Activated CD4-positive, alpha-beta T cell treated with anti-CD3 and anti-CD28 coated beads for 24 hours (primary cell): ENCODE data around the gene DCLK3.
A peak's percentile ranks its signal among the peaks of the same experiment; 100 is the strongest.

Experiments
- DNase-seq, 2 donors: peaks; one replicate each; pipeline ENCODE4 v3.0.0-alpha.2; 2020; ENCODE audit warnings: low read depth in 2 of 2

Gene DCLK3

DNA sequence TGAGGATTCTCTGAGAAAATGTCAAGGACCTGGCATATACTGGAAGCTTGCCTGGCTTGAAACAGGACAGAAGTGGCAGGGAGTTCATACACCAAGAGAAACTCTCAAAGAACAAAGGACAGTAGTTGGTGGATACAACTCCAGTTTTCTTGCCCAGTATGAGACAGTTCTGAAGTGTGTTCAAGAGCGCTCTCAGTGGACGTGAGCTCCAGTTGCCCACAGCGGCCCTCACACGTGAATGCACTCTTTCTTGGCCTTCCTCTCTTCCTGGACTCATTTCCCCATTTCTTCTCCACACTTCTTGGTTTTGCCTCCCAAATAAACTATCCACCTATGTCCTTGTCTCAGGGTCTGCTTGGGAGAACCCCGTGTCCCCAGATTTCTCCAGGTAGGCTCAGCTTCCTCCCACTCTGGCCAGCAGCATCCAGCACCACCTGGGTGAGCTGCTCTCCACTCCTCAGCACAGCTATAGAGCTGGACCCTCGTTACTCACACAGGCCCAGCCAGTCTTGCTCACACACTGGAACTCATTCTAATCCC, 54.5 kb downstream of the DCLK3 start:
- DNase-seq = no peak

DNA sequence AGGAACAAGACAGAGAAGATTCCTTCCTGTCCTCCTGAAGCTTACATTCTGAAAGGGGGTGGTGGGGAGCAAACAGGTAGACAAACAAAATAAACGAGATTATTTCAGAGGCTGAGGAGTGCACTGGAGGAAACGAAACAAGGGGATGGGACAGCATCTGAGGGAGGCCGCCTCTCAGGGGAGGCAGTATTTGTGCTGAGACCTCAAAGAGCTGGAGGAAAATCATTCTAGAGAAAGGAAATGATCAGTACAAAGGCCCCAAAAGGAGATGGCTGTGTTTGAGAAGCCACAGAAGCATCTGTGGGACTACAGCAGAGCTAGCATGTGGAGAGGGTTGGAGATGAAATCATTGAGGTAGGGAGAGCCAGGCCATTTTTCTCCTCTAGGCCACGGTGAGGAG, 55.1 kb downstream of the DCLK3 start:
- DNase-seq = no peak

DNA sequence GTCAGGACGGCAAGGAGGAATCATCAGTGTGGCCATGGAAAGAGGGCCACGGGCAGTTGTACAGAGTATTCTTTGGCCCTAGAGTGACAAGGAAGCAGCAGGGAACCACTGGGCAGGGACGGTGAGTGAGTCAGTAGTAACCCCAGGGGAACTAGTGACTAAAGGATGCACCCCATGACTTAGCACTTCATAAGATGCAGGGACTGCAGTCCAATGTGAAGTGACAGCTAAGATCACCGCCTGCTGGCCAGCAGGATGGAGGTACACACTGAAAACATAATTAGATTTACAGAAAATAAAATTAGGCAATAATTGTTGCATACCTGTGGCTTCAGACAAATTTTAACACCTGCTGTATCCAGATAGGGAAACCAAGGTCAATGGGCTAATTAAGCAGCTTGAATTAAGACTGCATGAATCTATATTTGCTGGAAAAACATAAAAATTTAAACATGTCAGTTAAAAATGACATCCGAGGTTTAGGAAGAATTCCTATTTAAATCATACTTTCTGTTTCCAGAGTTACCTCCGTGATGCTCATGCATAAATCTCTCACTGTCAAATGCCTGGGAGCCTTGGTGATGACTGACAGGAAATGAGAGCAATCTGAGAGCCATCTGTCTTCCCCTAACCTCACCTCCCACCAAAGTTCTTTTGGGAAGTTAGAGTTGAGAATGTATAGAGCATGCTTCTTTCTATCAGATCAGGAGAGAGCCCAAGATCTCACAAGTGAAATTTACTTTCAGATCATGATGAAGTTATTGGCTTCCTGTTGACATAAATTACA, 56.5 kb downstream of the DCLK3 start:
- DNase-seq = no peak

DNA sequence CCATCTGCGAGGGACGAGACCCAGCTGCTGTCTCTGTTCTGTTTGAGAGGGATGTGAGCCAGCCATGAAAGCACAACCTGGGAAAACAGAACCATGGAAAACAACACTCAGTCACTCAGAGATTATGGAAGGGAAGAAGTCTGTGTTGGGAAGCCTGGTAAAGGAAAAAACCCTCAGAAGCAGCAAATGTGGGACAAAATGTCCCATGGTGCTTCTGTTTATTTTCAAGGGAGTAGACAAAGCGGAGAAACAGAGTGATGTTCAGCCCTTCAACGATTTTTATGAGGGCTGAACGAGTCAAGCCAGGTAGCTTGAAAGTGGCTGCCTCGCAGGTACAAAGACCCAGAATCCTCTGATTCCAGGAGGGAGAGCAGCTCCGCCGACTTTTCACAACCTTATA, 59.3 kb downstream of the DCLK3 start:
- DNase-seq = no peak

DNA sequence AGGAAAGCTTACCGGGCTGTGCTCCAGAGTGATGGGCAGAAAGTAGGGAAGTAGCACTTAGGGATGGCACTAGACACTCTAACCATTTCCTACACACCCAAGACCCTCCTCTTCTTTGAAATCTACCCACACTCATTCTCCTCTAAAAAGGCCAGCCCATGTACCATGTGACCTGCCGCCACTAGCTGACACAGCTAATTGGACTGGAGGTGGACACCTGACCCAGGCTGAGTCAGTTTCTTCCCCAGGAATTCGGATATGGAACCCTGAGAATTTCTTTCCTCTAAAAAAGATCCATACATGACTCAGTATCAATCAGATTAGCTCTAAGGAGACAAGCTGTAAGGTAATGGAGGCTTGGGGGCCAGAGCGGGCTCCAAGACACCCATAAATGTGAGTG, 60.1 kb downstream of the DCLK3 start:
- DNase-seq = no peak

DNA sequence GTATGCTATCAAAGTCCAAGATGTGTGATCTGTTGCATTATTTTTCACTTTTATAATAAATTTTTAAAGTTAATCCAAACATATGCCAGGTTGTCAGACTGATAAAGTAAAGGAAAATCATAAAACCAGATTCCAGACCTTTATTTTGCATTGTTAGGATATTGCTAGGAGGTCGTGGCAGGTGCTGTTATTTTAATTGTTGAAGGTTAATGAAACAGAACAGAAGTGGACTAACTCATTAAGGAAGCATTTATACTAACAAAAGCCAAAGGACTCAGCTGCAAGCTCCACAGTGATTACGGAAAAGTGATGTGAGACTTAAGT, 63.1 kb downstream of the DCLK3 start:
- DNase-seq = no peak

DNA sequence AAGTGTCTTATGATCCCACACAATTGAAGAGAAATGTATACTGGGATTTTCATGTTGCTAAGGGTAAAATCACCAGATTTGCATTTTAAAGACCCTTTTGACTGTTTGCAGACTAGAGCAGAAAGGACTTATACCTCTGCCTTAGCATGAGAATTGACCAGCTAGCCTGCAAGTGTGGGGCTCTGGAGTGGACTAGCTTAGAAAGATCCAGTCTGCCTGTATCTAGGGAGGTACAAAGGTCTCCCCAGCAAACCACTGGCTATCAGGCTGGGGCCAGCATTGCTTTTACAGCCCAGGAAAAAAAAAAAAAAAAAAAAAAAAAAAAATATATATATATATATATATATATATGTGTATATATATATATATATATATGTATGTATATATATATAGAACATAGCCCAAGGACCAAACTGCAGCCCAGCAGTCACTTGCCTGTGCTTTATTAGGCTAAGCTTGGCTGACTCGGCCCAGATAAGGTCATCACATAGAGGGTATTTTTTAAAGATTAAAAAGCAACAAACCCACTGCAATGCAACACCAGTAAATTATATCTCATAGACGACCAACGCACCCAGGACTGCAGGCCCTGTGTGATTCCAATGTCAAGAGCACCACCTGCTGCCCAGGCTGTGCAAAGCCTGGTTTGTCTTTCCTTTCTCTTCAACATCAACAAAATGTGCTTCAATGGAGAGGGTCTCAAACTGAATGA, 63.7 kb downstream of the DCLK3 start:
- peak in 1 of 2 donors; percentile 19 for DNase-seq

DNA sequence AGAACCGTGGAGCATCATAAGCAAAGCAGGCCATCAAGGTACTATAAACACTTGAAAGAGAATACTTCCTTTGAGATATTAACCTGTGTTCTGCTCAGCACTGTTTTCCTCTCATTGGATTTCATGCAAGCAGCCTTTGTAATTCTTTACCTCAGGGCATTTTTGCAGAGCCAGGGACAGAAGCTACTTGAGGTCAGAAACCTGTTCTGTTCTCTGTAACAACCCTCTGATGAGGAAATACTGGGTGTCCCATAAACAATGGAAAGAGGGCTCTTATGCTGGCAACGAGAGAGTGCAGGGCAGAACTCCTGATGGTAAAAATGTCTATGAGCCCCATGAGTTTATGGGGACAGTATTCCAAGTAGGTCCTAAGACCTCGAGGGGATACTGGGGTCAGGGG, 66.0 kb downstream of the DCLK3 start:
- DNase-seq = no peak

DNA sequence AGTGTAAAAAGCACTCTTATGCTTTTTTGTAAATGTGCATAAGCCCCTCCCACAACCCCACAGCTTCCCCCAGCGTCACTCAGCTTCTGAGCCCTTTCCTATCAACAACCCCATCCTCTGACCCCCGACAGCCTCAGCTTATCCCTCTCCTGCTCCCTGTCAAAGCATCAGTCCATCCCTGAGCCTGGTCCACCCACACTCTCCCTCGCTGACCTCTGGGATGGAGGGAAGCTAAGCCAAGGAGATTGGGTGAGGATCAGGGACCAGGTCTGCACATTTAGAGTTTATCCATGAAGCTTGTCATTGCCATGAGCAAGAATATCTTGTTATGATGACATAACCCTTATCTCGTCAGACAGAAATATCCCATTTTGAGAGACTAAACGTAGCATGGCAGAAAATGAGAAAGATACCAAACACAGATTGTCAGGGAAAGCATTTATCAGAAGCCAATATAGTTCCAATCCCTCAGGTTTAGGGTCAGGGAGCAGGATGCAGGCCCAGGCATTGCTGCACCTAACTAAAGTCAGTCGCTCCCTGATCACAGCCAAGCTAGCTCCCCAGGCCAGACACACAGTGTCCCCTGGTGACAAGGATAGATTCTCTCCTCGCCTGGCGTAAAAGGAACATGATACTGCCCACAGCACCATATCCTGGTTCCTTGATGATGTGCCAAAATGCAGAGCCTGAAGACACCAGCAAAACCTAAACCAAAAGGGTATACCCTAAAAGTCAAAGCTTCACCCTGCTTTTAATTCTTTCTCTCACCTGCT, 66.9 kb downstream of the DCLK3 start:
- no peak for DNase-seq

DNA sequence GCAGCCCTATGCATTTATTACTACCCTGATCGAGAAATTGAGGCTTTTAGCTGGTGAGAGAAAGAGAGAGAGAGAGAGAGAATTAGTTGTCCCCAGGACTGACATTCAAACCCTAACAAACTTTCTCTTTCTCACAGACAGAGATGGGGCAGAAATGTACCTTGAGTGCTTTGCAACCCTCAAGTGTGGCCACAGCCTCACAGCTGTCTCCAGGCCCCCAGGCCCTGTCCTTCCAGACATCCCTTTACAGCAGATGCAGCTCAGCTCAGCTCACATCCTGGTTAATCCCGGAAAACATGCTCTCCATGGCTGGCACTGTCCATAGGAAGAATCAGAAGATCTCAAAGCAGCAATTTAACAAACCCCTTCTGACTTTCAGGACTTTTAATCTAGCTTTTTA, 67.6 kb downstream of the DCLK3 start:
- DNase-seq = no peak

DNA sequence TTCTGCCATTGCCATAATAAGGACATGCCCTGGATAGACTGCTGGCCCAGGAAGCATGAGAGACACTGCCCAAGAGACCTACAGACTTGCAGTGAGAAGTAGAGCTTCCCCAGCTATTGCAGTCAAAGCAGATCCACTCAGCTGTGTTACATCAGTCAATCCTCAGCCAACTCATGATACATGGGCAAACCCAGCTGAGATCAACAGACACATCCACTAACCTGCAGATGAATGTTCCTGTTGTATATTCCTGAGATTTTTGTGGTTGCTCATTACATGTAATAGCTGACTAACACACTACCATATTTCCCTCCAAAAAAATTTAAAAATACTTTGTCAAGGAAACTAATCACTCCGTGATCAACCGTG, 68.6 kb downstream of the DCLK3 start:
- DNase-seq = no peak

DNA sequence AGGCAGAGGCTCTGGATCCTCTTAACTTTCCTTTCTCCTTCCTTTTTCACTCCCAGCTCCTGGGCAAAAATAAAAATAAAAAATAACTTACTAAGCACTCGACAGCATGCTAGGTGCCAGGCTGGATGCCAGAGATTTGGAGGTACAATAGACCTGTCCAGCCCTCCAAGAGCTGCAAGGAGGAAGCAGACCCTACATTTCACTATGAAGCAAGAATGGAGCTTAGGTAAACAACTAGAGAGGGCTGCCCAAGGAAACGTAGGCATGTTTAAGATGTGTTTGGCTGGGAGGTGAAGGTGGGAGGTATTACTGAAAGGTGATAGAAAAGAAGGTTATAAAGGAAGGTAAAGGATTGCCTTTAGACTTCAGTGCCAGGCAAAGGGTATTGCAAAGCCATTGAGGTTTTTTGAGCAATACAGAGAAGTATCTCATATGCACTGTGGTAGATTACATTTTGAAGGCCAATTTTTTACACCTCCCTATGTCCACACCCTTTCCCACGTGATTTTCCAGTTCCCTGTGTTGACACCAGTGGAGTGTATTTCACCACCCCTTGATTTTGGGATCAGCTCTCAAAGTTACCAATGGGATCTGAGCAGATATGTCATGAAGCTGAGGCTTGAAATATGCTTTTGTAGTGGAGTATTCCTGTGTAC, 69.1 kb downstream of the DCLK3 start:
- no peak for DNase-seq

DNA sequence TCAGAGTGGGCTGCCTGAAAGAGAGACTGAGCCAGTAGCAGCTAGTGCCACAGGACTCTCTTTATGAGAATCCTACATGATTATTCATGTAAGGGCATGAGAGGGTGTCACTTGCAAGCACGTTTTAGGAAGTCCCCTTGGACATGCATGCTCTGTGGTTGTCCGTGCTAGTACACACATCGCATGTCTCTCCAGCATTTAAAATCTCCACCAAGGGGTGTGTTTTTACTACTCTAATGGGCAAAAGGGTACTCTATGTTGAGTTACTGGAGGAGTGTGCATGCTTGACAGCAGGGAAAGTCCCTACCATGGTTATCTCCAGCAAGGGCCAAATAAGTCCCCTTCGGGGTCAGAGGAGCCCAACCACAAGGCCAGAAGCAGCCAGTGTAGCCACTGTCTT, 70.7 kb downstream of the DCLK3 start:
- no peak for DNase-seq

DNA sequence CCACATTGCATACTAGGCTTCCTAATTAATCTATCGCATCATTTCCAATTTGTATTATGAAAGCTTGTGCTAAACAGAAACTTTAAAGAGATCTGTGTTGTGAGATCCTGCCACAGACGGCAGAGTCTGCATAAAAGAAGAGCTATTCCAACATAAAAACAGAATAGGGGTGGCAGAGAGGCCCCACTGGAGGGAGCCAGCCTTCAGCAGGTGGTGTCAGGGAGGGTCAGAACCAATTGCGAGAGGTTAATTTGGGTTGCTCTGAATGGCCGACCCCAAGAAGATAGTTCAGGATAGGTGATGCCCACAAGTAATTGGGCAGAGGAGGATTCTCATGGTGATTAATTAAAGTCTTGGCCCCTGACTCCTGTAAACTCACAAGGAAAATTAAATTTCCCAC, 74.8 kb downstream of the DCLK3 start:
- no peak for DNase-seq

DNA sequence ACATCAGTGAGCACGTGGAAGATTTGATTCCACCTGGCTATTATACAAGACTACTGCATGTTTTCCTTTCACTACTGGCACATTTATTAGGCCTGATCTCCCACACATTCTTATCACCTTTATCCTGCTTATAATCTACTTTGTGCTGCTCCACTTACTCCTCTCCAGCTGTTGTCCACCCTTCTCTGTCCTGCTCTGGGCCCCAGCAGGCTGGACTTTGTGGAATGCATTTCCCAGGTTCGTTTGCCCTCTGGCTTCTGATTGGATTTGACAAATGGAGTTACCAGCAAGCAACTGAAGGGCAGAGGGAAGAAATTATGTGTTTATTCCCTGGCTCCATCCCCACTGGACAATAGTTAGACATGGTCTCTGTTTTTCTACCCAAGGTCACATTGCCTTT, 75.5 kb downstream of the DCLK3 start:
- no peak for DNase-seq

DNA sequence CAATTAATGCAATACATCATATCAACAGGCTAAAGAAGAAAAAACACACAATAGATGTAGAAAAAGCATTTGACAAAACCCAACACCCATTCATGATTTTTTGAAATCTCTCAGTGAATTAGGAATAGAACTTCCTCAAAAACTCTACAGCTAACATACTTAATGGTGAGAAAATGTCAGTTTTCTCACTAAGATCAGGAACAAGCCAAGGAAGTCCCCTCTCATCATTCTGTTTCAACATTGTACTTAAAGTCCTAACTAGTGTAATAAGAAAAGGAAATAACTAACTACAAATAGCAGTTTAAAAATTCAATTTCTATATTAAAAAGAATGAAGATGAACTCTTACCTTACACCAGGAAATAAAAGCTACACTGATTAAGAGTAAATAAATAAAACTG, 77.8 kb downstream of the DCLK3 start:
- no peak for DNase-seq

DNA sequence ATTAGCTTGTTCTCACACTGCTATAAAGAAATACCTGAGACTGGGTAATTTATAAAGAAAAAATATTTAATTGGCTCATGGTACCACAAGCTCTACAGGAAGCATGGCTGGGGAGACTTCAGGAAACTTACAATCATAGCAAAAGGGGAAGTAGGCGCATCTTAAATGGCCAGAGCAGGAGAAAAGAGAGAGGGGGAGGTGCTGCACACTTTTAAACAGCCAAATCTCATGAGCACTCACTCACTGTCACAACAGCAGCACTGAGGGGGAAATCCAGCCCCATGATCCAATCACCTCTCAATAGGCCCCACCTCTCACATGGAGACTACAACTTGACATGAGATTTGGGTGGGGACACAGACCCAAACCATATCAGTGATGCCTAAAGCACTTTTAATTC, 82.5 kb downstream of the DCLK3 start:
- DNase-seq = no peak

DNA sequence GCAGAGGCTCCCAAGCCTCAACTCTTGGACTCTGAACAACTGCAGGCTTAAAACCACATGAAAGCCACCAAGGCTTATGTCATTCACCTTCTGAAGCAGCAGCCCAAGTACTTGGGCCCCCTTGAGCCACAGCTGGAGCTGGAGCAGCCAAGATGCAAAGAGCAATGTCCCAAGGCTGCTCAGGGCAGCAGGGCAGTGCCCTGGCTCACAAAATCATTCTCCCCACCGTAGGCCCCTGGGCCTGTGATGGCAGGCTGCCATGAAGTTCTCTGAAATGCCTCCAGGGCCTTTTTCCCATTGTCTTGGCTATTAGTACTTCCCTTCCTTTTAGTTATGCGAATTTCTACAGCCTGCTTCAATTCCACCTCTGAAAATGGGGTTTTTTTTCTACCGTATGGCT, 83.4 kb downstream of the DCLK3 start:
- no peak for DNase-seq

DNA sequence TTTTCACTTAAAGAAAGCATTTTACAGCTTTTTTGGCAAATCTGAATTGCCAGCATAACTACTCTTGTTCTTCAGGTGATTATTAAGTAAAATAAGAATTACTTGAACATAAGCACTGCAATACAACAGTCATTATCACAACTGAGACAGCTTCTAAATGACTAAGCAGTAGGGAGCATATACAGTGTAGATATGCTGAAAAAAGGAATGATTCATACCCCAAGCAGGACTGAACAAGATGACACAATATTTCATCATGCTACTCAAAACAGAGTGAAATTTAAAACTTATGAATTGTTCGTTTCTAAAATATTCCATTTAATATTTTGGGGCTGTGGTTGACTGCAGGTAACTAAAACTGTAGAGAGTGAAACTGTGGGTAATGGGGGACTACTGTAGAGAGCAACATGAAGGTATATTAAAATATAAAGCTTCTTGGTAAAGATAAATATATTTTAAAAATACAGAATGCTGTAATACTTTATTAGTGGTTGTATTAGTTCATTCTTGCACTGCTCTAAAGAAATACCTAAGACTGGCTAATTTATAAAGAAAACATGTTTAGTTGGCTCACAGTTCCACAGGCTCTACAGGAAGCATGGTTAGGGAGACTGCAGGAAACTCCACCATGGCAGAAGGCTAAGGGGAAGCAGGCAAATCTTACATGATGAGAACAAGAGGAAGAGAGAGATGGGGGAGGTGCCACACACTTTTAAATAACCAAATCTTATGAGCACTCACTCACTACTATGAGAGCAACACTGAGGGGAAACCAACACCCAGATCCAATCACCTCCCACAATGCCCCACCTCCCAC, 84.8 kb downstream of the DCLK3 start:
- no peak for DNase-seq

DNA sequence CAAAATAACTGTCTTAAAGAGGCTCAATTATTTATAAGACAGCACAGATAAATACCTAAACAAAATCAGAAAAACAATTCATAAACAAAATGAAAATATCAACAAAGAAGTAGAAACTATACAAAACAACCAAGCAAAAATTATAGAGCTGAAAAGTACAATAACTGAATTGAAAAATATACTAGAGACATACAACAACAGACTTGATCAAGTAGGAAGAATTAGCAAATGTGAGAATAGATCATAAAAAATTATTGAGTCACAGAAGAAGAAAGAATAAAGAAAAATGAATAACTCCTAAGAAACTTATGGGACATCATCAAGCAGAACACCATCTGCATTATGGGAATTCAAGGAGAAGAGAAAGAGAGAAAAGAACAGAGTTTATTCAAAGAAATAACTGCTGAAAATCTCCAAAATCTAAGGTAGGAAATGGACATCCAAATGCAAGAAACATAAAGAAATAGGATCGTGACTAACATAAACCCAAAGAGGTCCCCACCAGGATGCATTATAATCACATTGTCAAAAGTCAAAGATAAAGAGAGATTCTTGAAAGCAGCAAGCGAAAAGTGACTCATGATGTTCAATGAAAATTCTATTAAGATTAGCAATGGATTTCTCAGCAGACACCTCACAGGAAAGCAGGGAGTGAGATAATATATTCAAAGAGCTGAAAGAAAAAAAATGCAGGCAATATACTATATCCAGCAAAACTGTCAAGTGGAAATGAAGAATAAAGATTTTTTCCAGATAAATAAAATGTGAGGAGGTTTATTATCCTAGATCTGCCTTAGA, 85.9 kb downstream of the DCLK3 start:
- DNase-seq = no peak
